Measurements from ENCODE around the gene HOXB9.

The HOXB9 gene

DNA sequence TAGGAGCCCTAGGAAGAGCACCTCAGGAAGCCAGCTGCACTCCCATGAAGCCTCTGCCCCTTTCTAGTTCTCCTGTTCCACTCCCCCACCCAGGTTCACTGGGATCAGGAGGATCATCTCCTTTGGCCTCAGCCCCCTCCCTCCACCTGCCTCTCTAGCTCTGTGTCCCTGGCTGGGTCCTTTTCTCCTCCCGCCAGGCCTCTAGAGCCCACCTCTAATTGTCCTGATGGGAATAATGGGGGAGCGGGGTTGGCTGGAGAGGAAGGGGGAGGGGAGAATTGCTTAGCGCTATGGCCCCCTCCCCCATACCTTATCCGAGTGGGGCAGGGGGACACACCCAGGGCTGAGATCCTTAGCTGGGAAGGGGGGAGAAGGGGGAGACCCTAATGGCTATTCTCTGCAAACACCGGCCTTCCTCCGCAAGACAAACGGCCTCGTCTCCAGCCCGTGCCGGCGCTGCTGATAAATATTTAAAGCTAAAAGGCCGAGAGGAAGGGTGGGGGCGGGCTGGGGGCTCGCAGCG lies 16.3 kb downstream of the HOXB9 start:
- DNase-seq = no peak

GRCh38 chr17:48609033-48609432 lies 17.1 kb downstream of the HOXB9 start:
- DNase-seq = no peak

GRCh38 chr17:48608494-48608834 lies 17.7 kb downstream of the HOXB9 start:
- no peak for DNase-seq

GRCh38 chr17:48606892-48607614 lies 19.1 kb downstream of the HOXB9 start:
- no peak for DNase-seq

- no peak for DNase-seq
Observed at GRCh38 chr17:48605991-48606891, 19.9 kb downstream of the HOXB9 start.

DNA sequence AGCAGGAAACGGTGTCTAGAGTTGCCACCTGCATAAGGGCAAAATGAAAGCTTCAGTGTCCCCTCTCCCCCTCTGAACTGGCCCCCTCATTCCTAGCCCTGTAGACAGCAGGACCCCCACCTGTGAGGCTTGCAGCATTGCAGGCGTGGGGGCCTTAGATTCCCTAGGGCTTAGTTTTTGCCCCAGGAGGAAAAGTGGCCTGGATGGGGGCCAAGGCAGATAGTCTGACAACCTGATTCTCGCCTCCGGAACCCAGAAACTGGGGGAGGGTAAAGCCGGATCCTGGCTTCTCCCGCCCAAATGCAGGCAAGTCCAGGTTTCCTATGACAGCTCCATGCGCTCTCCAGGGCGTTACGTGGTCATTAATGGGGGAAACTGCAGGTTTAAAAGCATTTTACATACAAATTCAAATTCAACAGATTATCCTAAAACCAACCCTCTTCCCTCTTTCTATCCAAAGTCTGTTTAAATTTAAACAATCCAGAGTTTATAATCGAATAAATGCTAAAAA lies 20.7 kb downstream of the HOXB9 start:
- DNase-seq = no peak

DNA sequence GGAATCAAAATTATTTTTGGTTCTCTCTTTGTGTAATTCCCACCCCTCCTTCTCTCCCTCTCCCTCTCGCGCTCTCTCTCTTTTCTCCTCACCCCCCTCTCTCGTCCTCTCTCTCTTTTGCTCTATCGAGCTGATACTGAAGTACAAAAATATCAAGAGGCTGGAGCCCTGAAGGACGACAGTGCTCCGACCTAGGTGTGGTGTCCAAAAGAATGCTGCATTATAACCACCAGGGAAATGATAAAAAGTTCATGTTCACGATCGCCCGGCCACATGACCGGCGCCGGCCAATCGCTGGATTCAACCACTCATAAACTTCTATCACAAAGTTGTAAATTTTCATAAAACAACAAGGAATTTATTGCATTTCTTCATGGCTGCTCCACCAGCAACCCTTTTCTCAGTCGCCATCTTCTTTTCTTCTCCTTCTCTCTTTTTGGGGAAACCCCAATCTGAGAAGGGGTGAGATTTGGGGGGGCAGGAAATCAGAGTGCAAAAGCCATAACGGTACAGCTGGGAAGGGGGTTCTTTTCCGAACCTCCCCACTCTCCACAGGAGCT lies 21.3 kb downstream of the HOXB9 start, which contains the start of gene HOXB6:
TSS of gene HOXB6 (minus strand) at position 217 of the 560 bp plus-strand sequence. CDS start 6,836 bp downstream, outside the sequence.
- no peak for DNase-seq

GRCh38 chr17:48603959-48604769 lies 22.0 kb downstream of the HOXB9 start:
- no peak for DNase-seq

DNA sequence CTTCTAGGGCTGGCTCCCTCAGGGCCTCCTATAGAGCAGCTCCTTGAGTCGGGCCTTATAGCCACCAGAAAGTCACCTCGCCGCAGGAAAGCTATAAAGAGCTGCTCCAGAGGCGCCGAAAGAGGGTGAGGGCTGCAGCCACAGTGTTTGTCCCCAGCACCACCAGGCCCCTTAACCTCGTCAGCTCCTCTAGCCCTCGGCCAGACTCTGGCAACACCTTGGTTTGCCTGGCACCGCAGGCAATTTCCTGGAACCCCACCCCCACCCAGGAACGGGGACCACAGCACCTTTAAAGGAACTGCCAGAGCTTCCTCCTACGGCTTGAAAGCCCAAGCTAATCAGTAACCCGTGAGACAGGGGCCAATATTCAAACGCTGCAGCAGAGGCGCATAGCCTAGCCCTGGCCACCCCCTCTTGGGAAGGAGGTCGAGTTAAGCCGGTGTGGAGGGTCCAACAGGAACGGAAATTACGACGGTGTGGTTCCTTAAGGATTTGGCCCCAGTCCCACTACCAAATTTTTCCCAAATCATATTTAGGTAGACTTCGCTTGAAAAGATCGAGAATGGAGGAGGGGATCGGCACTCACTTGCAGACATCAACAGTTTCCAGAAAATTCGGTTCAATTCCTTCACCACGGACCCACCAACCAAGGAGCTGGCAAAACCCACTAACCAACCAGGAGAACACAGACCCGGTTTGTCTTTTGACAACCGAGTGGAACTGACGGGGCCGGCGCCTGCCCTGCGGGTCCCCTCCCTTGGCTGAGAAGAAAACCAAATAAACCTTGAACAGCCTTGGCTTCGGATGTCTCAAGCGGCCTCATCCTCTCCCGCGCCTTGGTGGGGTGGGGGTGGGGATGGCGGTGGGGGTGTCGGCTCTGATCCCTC lies 24.4 kb downstream of the HOXB9 start:
- DNase-seq = no peak

DNA sequence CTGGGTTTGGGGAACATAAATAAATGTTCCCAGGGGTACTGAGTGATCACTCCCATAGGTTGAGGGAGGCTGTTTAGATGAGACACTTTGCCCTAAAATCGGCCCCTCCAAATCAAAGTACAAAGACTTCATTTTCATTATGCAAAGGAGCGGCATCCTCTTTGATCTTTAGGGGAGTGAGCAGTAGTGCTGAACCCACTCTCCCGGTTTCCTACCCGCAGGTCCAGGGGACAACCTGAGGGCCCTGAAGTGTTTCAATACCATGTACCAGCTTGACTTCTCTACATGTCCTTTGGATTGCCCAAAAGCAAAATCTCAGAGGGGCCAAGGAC lies 25.0 kb downstream of the HOXB9 start:
- no peak for DNase-seq

GRCh38 chr17:48600244-48601098 lies 25.7 kb downstream of the HOXB9 start:
- no peak for DNase-seq

DNA sequence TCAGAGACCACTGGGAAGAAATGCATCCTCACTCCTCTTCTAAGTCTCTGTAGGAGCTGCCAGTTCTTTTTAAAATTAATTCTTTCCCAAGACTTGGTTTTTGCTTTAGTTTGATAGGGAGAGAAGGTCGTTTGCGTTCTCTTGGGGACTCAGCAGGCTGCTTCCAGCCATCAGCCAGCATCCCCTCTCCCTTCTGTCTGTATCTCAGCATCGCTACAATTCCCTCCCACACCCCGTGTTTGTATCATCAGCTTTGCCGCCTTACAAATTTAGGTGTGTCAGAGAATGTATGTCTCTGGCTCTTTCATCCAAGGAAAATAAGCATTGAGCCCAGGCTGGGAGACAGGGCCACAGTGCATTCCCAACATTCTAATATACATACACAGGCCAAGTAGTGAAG lies 26.8 kb downstream of the HOXB9 start:
- DNase-seq = no peak

DNA sequence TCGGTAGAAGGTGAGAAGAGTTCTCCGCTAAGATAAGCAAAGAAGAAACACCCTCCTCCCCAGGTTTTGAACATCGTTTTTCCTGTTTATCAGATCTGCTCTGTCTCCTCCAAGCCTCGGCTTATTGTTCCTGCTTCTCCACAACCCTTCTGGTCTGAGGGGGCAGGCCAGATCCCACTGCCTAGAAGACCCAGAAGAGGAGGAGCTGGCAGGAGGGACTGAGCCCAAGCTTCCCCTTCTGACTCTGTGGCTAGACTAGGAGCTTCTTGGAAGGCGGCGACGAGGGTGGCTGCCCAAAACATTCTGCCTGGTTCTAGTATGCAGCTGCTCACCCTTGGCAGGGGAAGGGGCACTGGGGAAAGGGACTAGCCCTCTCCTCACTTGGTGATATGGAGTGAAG lies 27.4 kb downstream of the HOXB9 start:
- no peak for DNase-seq

GRCh38 chr17:48597778-48598631 lies 28.2 kb downstream of the HOXB9 start:
- peak; percentile 70 for DNase-seq

GRCh38 chr17:48597528-48597777 lies 28.7 kb downstream of the HOXB9 start:
- DNase-seq = no peak

DNA sequence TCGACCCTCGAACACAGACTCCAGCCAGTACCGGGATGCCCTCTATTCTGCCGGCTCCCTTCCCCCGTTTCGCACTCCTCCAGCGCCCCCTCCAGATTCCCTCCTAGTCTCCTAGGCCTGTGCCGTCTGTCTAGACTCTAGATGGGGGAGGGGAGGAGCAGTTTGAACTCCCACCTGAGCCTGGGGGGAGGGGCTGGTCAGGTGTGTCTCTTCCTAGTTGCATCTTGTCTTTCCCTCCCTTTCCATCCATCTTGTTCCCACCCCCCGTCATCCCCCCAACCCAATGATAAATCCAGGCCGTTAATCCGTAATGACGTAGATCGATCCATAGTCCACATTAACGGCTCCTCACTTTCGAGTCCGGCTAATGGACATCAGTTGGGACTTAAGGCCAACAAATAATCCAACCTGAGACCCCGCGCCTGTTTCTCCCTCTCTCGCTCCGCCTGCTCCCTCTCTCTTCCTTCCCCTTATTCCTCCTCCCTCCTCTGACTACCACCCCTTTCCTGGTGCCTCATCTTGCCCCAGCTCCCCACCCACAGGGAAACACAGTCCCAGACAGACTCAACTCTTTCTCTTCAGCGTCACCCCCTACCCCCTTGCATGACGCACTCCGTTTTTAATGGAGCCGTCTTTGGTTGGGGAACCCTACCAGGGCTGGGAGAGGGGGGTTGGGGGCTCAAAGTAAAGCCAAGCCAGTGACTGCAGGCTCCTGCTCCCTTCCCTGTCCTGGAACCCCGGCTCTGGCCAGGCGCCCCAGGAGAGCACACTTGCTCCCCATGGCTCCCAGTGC lies 29.2 kb downstream of the HOXB9 start:
- DNase-seq = no peak

GRCh38 chr17:48596000-48596734 lies 30.0 kb downstream of the HOXB9 start:
- no peak for DNase-seq

DNA sequence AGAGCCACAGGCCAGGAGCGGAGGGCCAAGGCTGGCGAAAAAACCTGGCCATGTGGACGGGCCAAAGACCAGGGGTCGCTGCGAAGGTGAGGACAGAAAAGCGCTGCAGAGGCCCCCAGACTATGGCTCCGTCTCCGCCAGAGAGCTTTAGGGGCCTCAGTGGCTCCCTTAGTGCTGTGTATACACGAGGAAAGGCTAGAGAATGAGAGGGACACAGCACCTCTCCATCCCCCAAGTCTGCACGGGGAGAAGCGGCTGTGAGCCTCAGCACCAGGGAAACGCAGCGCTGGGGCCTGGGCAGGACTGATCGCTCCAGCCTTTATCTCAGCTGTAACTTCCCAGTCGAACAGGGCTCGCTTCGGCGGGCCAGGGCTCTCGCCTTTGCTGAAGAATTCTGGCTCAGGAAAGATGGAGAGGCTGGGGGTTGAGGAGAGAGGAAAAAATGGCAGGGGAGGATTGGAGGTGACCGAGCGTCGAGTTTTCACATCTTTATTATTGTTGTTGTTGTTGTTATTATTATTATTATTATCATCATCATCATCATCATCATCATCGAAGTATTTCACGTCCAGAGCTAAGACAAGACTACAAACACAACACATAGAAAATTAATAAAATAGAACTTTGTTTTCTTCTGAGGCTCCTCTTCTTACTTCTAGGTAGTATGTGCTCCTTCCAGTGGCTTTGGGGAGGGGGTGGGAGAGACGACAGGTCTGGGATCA lies 30.7 kb downstream of the HOXB9 start:
- no peak for DNase-seq
